ENCODE results near the gene RPA1. TPM values are rescaled to one million over a fixed set of nuclear protein-coding genes. Genes with fewer than 3 reads are reported as not detected.

Gene RPA1
- total RNA-seq, 2 donors from 2014 or later, result 63.4 to 105 TPM

DNA sequence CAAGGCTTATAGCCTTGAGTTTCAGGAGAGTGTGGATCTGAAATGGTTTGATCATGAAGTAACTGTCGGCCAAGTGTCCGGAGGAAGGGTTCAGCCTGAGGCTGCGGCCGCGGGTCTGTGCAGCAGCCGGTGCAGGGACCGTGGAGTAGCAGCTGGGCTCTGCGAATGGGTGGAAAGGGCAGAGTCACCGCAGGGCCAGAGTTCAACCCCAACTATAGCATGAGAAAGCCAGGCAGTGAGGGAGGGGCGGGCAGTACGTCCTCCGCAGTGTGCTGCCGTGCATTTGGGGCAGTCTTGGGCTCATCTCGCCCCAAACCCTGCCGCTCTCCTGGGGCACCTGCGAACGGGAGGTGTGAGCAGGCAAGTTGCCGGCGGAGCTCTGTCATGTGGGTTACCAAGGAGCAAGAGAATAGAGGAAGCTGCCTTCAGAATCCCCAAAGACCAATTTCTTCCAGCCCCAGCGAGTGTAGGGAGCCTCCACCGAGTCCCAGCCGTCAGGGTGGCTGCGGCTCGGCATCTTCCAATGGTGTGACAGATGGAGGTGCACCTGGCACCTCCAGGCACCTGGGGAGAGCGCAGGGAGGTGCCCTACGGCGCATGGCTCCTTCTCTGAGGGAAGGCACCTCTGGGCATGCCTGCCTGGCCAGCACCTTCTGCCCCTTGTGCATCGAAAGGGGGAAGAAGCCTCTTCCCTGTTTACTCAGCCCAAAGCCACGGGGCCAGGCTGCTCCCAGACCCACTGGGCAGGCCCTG lies 87.3 kb downstream of the RPA1 start:
- intact Hi-C loops (cut with DNase I), result no loop called here
- no peak for DNase-seq
- peaks cover 4% of the 10 kb centered on the region for H3K27me3 ChIP-seq

GRCh38 chr17:1918346-1919162 lies 88.7 kb downstream of the RPA1 start:
- Histone ChIP-seq H3K4me1 (no peaks in the 10 kb centered on the region), H3K4me3 (no peak overlapping the region), H3K9ac (ENCODE audit: low read depth in 2 of 2, low read length in 2 of 2) (no peak overlapping the region), H3K27me3 (no peaks in the 10 kb centered on the region), H3K36me3 (no peaks in the 10 kb centered on the region), H3K27ac (no peak overlapping the region), H3K9me3 (no peaks in the 10 kb centered on the region)
- no peak for DNase-seq
- intact Hi-C loops (cut with DNase I), result no loop called here
- TF ChIP-seq, protein P1, sequence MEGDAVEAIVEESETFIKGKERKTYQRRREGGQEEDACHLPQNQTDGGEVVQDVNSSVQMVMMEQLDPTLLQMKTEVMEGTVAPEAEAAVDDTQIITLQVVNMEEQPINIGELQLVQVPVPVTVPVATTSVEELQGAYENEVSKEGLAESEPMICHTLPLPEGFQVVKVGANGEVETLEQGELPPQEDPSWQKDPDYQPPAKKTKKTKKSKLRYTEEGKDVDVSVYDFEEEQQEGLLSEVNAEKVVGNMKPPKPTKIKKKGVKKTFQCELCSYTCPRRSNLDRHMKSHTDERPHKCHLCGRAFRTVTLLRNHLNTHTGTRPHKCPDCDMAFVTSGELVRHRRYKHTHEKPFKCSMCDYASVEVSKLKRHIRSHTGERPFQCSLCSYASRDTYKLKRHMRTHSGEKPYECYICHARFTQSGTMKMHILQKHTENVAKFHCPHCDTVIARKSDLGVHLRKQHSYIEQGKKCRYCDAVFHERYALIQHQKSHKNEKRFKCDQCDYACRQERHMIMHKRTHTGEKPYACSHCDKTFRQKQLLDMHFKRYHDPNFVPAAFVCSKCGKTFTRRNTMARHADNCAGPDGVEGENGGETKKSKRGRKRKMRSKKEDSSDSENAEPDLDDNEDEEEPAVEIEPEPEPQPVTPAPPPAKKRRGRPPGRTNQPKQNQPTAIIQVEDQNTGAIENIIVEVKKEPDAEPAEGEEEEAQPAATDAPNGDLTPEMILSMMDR (IDR thresholded peaks at IDR 0.05), result no peak

More for the DNA sequence above, 87.3 kb downstream of the RPA1 start:
- TF ChIP-seq, protein P1 (IDR thresholded peaks at IDR 0.05), result no peak
- Histone ChIP-seq H3K4me3 (no peak overlapping the region), H3K9ac (ENCODE audit: low read depth in 2 of 2, low read length in 2 of 2) (no peak overlapping the region), H3K27ac (no peak overlapping the region), H3K9me3 (no peaks in the 10 kb centered on the region), H3K4me1 (no peaks in the 10 kb centered on the region), H3K36me3 (no peaks in the 10 kb centered on the region)

GRCh38 chr17:1919201-1919600 lies 89.4 kb downstream of the RPA1 start:
- Histone ChIP-seq H3K9me3 (no peaks in the 10 kb centered on the region), H3K27ac (no peak overlapping the region), H3K9ac (ENCODE audit: low read depth in 2 of 2, low read length in 2 of 2) (no peak overlapping the region), H3K4me1 (no peaks in the 10 kb centered on the region), H3K27me3 (no peaks in the 10 kb centered on the region), H3K4me3 (no peak overlapping the region), H3K36me3 (no peaks in the 10 kb centered on the region)
- no peak for DNase-seq
- intact Hi-C loops (cut with DNase I), result no loop called here
- TF ChIP-seq, protein P1 (IDR thresholded peaks at IDR 0.05), result no peak

- intact Hi-C loops (cut with DNase I), result no loop called here
- H3K4me3 ChIP-seq, result no peak overlapping the region
- DNase-seq, result no peak
- no peaks in the 10 kb centered on the region for H3K9me3 ChIP-seq
- H3K9ac ChIP-seq (ENCODE audit: low read depth in 2 of 2, low read length in 2 of 2), result no peak overlapping the region
- no peaks in the 10 kb centered on the region for H3K4me1 ChIP-seq
- no peaks in the 10 kb centered on the region for H3K36me3 ChIP-seq
- TF ChIP-seq, protein P1 (IDR thresholded peaks at IDR 0.05), result no peak
- no peak overlapping the region for H3K27ac ChIP-seq
- H3K27me3 ChIP-seq, result no peaks in the 10 kb centered on the region
Observed at GRCh38 chr17:1920948-1921351, 91.1 kb downstream of the RPA1 start.

- Histone ChIP-seq H3K27ac (no peak overlapping the region), H3K4me3 (no peak overlapping the region), H3K9me3 (no peaks in the 10 kb centered on the region), H3K27me3 (no peaks in the 10 kb centered on the region), H3K4me1 (no peaks in the 10 kb centered on the region), H3K9ac (ENCODE audit: low read depth in 2 of 2, low read length in 2 of 2) (no peak overlapping the region), H3K36me3 (no peaks in the 10 kb centered on the region)
- TF ChIP-seq, protein P1 (IDR thresholded peaks at IDR 0.05), result no peak
- intact Hi-C loops (cut with DNase I), result no loop called here
- DNase-seq, result no peak
Observed at GRCh38 chr17:1928976-1929375, 99.2 kb downstream of the RPA1 start.

Data from colonic mucosa (tissue), 4 donors.